NCI-H2227 treated with DMSO at 0.1 percent for 48 hours (cell line): ENCODE measurements around the gene SMG1.
"Not testable (repeated sequence)": the region's sequence is repeated elsewhere in the genome, so short reads cannot be mapped to it uniquely, and the experiment has no call there.

Experiments used
- DNase-seq: peaks from one replicate; lab custom pipeline; 2025; lab: John Stamatoyannopoulos, UW

Gene SMG1

GRCh38 chr16:18933501-18933900, 7.3 kb upstream of the SMG1 start:
- DNase-seq = peak; percentile 74

DNA sequence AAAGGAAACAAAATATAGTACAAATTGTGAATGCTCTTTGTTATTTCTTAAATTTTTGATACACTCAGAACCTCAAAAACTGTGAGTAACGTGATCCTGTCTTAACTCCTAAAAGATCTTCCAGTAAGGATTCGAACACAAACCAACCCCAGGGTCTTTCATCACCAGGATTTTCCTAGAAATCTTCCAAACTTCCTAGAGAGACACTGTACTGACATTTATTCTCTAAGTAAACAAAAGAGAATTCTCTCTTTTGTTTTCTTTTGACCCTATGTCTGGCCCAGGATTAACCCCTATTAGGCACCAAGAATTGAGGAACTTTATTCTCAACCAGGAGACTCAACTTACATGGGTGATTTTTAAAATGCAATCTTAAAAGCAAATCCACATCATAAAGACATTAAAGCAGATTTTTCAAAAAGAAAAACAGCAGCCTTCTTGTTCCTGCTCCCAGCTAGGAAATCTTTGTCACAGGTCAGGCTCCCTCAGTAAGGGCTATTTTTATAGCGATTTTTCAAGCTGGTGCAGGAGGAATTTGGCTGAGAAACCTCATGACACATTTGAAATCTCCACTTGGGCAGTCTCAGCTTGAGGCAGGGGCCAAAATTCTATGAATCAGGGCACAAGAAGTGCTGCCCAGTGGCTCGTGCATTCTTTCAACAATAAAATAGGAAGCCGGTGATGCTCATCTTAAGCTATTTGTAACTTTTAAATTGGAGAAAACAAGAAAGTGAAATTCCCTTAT, 6.2 kb upstream of the SMG1 start:
- no peak for DNase-seq

GRCh38 chr16:18931756-18932155, 5.5 kb upstream of the SMG1 start:
- DNase-seq = no peak

GRCh38 chr16:18930095-18930494, 3.9 kb upstream of the SMG1 start:
- not testable (repeated sequence) for DNase-seq

DNA sequence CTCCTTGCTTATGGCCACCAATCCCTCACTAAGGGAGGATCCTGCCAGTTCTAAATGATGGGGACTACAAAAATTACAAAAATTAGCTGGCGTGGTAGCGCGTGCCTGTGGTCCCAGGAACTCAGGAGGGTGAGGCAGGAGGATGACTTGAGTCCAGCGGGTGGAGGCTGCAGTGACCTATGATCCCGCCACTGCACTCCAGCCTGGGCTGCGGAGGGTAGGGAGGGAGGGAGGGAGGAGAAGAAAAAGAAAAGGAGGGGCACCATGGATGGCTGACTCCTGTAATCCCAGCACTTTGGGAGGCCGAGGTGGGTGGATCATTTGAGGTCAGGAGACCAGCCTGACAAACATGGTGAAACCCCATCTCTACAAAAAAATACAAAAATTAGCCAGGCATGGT, 1.9 kb upstream of the SMG1 start:
- DNase-seq = not testable (repeated sequence)

GRCh38 chr16:18925215-18925985, 808 bp downstream of the SMG1 start:
- not testable (repeated sequence) for DNase-seq

DNA sequence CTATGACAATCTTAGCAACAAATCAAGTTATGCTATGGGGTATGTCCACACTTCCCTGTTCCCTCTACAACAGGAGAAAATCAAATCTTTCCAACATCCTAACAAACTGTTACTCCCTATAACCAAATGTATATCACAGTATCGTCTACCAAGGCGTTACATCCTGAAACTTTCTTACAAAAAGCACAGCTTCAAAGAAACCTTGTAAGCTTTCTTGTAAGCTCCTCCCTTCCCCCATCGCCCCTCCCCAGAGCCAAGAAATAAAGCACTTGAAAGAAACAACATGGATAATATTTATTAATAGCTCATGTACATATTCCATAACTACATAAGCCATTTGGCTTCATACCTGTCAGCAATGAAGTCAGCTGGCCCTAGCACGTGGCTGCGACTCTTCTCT, 2.3 kb downstream of the SMG1 start:
- DNase-seq = not testable (repeated sequence)

GRCh38 chr16:18923124-18923523, 3.1 kb downstream of the SMG1 start:
- DNase-seq = not testable (repeated sequence)

GRCh38 chr16:18909585-18909984, 16.6 kb downstream of the SMG1 start:
- DNase-seq = not testable (repeated sequence)

DNA sequence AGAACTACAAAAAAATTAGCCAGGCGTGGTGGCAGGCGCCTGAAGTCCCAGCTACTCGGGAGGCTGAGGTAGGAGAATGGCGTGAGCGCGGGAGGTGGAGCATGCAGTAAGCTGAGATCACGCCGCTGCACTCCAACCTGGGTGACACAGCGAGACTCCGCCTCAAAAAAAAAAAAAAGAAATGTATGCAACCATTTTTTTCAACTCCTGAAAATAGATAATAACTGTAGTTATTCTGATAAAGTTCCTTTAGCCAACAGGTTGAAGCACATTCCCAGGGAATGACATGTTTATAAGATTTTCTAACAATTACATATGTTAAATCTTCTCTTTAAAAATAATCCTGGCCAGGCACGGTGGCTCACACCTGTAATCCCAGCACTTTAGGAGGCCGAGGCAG, 17.5 kb downstream of the SMG1 start:
- not testable (repeated sequence) for DNase-seq

GRCh38 chr16:18902778-18903177, 23.4 kb downstream of the SMG1 start:
- DNase-seq = not testable (repeated sequence)

GRCh38 chr16:18902044-18902443, 24.2 kb downstream of the SMG1 start:
- DNase-seq = not testable (repeated sequence)

DNA sequence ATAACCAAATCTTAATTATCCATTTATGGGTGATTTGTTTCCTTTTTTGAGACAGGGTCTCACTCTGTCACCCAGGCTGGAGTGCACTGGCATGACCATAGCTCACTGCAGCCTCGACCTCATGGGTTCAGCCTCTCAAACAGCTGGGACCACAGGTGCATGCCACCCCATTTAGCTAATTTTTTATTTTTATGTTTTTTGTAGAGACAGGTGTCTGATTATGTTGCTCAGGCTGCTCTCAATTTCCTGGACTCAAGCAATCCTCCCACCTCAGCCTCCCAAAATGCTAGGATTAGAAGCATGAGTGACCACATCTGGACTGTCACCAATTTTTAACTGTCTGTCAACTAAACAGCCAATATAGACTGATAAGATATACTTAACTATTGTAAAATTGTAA, 25.0 kb downstream of the SMG1 start:
- DNase-seq = not testable (repeated sequence)

DNA sequence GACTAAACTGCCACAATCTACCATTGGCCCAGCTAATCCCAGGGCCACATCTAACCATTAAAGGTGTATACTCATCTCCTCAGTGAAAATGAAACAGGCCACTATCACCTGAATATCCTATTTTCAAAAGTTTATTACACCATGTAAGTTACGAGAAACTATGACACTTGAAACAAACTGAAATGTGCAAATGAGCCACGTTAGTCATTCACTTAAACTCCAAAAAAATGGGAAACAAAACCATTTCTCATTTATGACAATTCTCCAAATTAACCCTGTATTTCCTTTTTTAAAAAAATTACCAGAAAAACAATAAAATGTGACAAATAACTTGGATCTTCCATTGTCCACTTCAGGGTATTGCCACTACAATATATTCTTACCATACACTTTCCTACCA, 41.8 kb downstream of the SMG1 start:
- DNase-seq = not testable (repeated sequence)

GRCh38 chr16:18877734-18878133, 48.5 kb downstream of the SMG1 start:
- not testable (repeated sequence) for DNase-seq

- DNase-seq = not testable (repeated sequence)
Observed at GRCh38 chr16:18877259-18877658, 48.9 kb downstream of the SMG1 start.

DNA sequence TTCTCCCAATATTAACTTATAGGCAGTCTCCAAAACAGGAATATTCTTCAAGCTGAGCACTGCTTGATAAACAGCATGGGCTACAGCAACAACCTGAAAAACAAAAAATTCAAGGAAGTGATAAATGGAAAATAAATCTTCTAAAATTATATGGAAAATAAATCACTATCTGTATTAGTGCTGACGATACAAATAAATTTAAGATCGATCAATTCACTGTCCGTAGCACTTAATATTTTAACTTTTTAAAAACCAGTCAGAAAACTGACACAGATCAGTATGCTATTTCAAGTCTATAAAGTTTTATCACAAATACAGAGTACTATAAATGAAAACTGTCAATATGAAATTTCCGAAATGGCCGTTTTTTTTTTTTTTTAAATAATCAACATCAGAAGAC, 49.9 kb downstream of the SMG1 start:
- not testable (repeated sequence) for DNase-seq

DNA sequence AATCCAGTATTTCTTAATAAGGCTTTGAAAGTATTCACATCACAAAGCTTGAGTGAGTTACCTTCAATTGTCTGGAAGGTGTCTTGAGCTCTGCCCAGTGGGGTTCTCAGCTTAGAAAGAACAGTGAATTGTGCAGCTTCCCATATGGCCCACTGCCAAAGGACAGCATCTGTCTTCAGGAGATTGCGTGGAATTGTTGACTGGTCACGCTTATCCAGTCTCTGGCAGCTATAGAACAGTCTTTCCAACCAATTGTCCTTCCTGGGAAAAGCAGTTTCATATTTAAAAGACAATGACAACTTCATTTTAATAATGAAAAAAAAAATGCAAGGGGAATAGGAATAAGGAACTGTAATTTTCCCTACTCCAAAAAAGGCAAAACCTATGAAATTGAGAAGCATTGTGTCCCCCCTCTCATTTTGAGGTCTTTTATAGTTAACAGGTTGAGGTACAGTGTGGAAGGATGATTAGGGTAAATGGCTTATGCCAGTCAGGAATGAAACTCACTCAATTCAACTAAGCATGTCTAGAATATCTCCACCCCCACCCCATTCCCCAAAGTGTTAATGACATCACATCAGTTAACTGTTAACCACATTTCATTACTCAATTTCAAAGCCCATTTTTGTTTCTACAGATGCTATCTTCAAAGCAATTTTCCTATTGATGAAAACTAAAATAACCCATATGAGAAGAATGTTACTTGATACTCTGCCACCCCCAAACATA, 57.0 kb downstream of the SMG1 start:
- not testable (repeated sequence) for DNase-seq

DNA sequence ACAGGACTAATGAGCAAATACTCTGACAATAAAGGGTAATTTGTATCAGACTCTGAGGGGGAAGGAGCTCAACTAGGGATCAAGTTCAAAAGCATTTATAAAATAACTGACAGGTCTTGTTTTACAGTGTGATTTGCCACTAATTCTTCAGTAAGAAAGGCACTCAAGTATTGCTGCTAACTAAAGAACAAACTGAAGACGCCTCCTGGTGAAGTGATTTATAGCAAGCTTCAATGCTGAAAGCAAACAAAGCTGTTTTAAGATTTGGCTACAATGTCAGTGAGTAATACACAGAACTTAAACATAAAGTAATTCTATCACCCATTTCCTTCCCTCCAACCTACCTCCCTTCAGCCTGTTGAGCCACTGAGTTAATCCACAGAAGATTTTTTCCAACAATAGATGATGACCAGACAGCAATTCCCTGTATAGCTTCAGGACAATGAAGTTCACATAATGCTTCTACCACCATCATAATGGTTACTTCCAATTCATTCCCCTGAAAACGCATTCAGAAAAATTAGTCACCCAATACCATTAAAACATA, 59.9 kb downstream of the SMG1 start:
- not testable (repeated sequence) for DNase-seq

GRCh38 chr16:18862891-18863290, 63.3 kb downstream of the SMG1 start:
- DNase-seq = not testable (repeated sequence)

DNA sequence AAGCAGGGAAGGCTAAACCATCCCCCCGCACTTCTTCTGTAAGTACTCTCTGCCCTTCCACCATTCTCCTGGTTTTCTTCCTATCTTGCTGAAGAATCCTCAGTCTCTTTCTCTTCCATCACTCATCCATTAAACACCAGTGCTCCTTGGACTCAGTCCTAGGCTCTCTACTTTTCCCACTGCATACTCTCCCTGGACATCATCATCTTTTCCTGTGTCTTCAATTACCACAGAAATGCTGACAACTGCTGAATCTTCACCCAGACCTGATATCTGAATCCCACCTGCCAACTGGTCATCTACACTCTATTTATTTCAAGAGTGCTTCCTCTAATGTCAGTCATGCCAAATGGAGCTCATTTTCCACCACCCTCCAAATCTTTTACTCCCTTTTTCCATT, 71.0 kb downstream of the SMG1 start:
- no peak for DNase-seq

DNA sequence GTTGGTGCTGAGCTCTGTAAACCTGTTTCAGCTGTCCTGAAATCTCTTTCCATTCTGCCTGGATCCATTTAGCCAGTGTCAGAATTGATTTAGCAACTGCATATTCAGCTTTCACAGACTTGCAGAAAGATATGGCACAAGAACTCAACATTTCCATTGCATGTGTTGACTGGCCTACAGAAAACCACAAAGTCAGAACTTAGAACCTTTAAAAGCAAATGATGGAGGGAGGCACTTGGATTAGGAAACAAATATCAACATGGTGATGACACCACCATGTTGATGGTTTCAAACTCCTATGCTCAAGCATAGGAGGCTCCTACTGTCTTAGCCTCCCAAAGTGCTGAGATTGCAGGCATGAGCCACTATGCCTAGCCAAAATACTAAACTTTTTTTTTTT, 72.5 kb downstream of the SMG1 start:
- DNase-seq = no peak
